ENCODE data around the gene DDX49.

DNA sequence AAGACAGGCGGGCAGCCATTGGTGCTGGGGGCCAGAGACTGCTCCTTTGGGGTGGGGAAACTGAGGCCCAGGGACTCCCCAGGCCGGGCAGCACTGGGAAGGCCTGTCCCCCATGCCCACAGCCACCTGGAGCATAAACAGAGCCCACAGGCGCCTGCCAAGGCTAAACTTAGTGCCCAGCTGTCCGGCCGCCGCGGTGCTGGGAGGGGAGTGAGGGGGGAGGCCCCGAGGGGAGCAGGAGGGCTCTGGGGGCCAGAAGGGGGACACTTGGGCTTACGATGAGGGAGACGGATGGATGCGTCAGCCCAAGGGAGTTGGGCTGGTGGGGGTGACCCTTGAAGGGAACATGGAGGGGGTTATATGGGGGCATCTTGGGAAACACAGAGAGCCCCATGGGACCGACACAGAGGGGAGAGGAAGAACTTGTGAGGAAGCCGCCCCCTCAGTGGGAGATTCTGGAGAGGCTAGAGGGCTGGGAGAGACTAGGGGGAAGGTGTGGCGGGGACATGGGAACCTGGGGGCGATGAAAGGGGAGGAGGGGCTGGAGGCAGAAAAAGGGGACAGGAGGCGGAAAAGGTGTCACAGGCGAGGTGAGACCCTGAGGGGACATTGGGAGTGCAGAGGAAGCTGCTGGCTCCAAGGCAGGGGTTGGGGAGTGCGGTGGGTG, 25.8 kb upstream of the DDX49 start:
- TF ChIP-seq, protein P1, sequence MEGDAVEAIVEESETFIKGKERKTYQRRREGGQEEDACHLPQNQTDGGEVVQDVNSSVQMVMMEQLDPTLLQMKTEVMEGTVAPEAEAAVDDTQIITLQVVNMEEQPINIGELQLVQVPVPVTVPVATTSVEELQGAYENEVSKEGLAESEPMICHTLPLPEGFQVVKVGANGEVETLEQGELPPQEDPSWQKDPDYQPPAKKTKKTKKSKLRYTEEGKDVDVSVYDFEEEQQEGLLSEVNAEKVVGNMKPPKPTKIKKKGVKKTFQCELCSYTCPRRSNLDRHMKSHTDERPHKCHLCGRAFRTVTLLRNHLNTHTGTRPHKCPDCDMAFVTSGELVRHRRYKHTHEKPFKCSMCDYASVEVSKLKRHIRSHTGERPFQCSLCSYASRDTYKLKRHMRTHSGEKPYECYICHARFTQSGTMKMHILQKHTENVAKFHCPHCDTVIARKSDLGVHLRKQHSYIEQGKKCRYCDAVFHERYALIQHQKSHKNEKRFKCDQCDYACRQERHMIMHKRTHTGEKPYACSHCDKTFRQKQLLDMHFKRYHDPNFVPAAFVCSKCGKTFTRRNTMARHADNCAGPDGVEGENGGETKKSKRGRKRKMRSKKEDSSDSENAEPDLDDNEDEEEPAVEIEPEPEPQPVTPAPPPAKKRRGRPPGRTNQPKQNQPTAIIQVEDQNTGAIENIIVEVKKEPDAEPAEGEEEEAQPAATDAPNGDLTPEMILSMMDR (IDR thresholded peaks at IDR 0.05; ENCODE audit: low read length): no peak
- no peak for TF ChIP-seq EZH2phosphoT487 (IDR thresholded peaks at IDR 0.05; ENCODE audit: low read length)
